Psoas muscle (tissue), 8 donors: Measurements from ENCODE around the gene KAT8. TPM values are rescaled to one million over a fixed set of nuclear protein-coding genes. Genes with fewer than 3 reads are reported as not detected.

ENCODE experiments used
- ATAC-seq, 4 donors: fragments of 200-7000 bp; cut with Tn5 transposase; one replicate each; pipeline ENCODE4 v1.9.1; 2020; ENCODE audit warnings: moderate library complexity in 3 of 4, mild to moderate bottlenecking in 2 of 4
- DNase-seq, 2 donors: peaks; one replicate each; pipeline ENCODE4 v3.0.0-alpha.2; 2020
- H3K27ac ChIP-seq: fragments of 200-600 bp; one replicate; pipeline ENCODE4 v1.8.0; 2022
- H3K27me3 ChIP-seq, 3 donors: fragments of 200-600 bp in 1 of 3; one replicate each; pipeline versions ENCODE4 v1.6.1 to v1.8.0; 2013 to 2022; ENCODE audit warnings: low read length in 2 of 3, mild to moderate bottlenecking in 2 of 3, moderate library complexity in 1 of 3; ENCODE audit not compliant: insufficient read depth in 3 of 3
- H3K36me3 ChIP-seq, 2 donors: fragments of 200-600 bp in 1 of 2; one replicate each; pipeline versions ENCODE4 v1.6.1 to v1.8.0; 2013 to 2022; ENCODE audit warnings: low read depth in 1 of 2, mild to moderate bottlenecking in 1 of 2, moderate library complexity in 1 of 2; ENCODE audit not compliant: insufficient read depth in 1 of 2
- H3K4me1 ChIP-seq: fragments of 200-600 bp; one replicate; pipeline ENCODE4 v1.8.0; 2022
- H3K4me3 ChIP-seq: fragments of 200-600 bp; one replicate; pipeline ENCODE4 v1.8.0; 2022; ENCODE audit warnings: mild to moderate bottlenecking
- H3K9me3 ChIP-seq: fragments of 200-600 bp; one replicate; pipeline ENCODE4 v1.8.0; 2022
- CTCF ChIP-seq: fragments of 200-600 bp; IDR thresholded peaks from one replicate; pipeline ENCODE4 v1.8.0; 2022; ENCODE audit warnings: antibody characterized with exemption
- WGBS, 3 donors: extraction: QIAGEN DNeasy Blood & Tissue Kit; methylation state at CpG; one replicate each; pipeline versions ENCODE4 v1.1.6 to v1.1.7; 2013; 5-methylcytosine and 5-hydroxymethylcytosine counted together
- intact Hi-C, 2 donors: fragments of 100-400 bp; cut with DNase I; formaldehyde crosslinking; loops; one replicate each; pipeline versions ENCODE4 v1.11.0 to v1.14.2; 2022
- polyA plus RNA-seq, 3 donors: library from polyadenylated mRNA; stranded (reverse); fragments of 200-250 nt; gene quantifications; one replicate each; pipeline ENCODE4 v1.2.3, GENCODE V29; 2013
- total RNA-seq, 4 donors: library from RNA; stranded (reverse); fragmentation: NEBNext Ultra II Directional in 2 of 4; extraction: Animal tissue kit (Norgen Biotek cat#: 25700) in 2 of 4; gene quantifications; one replicate each; pipeline versions ENCODE4 v1.2.1 to v1.2.4, GENCODE V29; 2021 to 2023
- donor health status: healthy with polysubstance abuse.
- donor health status: DM: no; HTN: no; CAD: no; lungs with moderate emphysema.
- donor health status: Bipolar disorder and iron deficiency.
- donor health status: healthy.
- donor health status: DM: yes; HTN: yes; CAD: no.
- donor health status: DM: no; HTN: no; CAD: no.
- donor health status: DM: no; HTN: no; CAD: no.
- donor health status: DM: yes; HTN: yes; CAD: no.

KAT8 gene
- total and polyA plus RNA-seq, 7 donors: 36.1 to 75.4 (median 52.7) TPM

DNA sequence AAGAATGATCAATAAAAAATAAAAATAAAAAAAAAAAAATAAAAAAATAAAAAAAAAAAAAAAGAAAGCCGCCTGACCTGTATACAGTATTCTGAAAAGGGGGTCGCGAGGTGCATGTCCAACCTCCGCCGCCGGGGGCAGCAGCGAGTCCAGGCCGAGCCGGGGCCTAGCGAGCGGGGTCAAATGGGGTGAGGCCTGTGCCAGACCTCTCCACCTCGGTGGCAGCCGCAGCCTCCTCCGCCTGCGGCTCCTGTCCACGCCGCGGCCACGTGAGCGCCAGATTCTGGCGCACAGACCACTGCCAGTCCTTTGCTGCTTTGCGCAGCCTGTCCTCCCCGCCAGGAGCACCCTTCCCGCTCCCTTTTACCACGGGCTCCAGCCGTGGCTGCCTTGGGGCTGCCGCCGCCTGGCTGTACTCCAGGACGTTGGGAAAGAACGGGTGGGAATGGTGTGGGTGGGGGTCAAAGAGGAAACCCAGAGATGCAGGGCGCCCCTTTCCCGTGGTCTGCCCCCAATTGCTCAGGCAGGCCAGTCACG is 11.7 kb upstream of the KAT8 start:
- no peaks in the 10 kb centered on the region for H3K27me3 ChIP-seq
- intact Hi-C loops: loop anchor here (5.0 kb wide), 2 partner anchors 37 to 347 kb away; no protein-coding TSS in a partner anchor
- peaks cover 21% of the 10 kb centered on the region for H3K4me1 ChIP-seq
- ATAC-seq (peak; percentile 93 to 95 (median 94)), DNase-seq (peak; percentile 91 to 96)
- TF ChIP-seq CTCF: peak; percentile 80
- H3K4me3 ChIP-seq: peak overlapping the region; percentile 51
- H3K9me3 ChIP-seq: no peaks in the 10 kb centered on the region
- H3K36me3 ChIP-seq: peaks cover 0 to 10% of the 10 kb centered on the region in 2 donors
- peak overlapping the region; percentile 81 for H3K27ac ChIP-seq
- WGBS, 3 donors: 6 to 8% (median 7%) methylated on average over 26 to 33 of the region's 33 CpGs

- Histone ChIP-seq H3K4me3 (no peak overlapping the region), H3K4me1 (peaks cover 21% of the 10 kb centered on the region), H3K36me3 (peaks cover 0 to 20% of the 10 kb centered on the region in 2 donors), H3K27ac (peak overlapping the region; percentile 90), H3K9me3 (no peaks in the 10 kb centered on the region), H3K27me3 (no peaks in the 10 kb centered on the region)
- ATAC-seq (peak in 2 of 4 donors; percentile 3 to 12), DNase-seq (peak in 1 of 2 donors; percentile 51)
- intact Hi-C loops: loop anchor here (5.0 kb wide), 2 partner anchors 36 to 346 kb away; no protein-coding TSS in a partner anchor
- WGBS, 3 donors: 71 to 84% (median 76%) methylated on average over 28 of the region's 28 CpGs
- TF ChIP-seq CTCF: no peak
These were observed 10.7 kb upstream of the KAT8 start for GRCh38 chr16:31106509-31107464.

DNA sequence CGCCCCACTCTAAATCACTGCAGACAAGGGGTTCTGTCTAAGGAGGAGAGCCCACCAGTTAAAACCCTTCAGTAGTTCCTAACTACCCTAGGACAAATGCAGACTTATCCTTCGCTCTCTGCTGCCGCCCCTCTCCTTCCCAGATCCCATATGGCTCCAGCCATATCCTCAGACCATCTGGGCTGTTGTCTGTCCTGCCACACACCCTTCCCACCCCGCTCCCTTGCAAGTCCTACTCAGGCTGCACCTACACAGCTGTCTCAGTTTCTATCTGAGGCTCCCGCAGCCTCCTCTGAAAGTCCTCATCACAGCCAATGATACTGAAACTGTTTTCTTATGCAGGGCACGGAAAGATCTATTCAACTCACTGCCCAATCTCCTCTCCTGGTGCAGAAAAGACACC is 10.0 kb upstream of the KAT8 start:
- ATAC-seq (no peak), DNase-seq (no peak)
- H3K4me3 ChIP-seq: no peak overlapping the region
- no peak for TF ChIP-seq CTCF
- H3K27me3 ChIP-seq: no peaks in the 10 kb centered on the region
- H3K4me1 ChIP-seq: peaks cover 24% of the 10 kb centered on the region
- intact Hi-C loops: loop anchor here (5.0 kb wide), 2 partner anchors 35 to 345 kb away; no protein-coding TSS in a partner anchor
- 94 to 95% (median 94%) methylated on average over 6 of the region's 6 CpGs for WGBS, 3 donors
- H3K36me3 ChIP-seq: peaks cover under 1 to 27% of the 10 kb centered on the region in 2 donors
- peak overlapping the region; percentile 90 for H3K27ac ChIP-seq
- H3K9me3 ChIP-seq: no peaks in the 10 kb centered on the region

GRCh38 chr16:31108035-31108793 is 9.2 kb upstream of the KAT8 start, which contains the start of gene BCKDK:
Gene BCKDK (plus strand): TSS chr16:31108386. CDS start chr16:31109224, 838 bp downstream.
- no peak for TF ChIP-seq CTCF
- H3K4me3 ChIP-seq: peak within 1 kb of the TSS; percentile 86
- no peaks in the 10 kb centered on the region for H3K27me3 ChIP-seq
- 3 to 4% (median 3%) methylated on average over 62 to 68 of the region's 68 CpGs for WGBS, 3 donors
- ATAC-seq: peak; percentile 62 to 74 (median 69)
- peak; percentile 85 to 86 for DNase-seq
- H3K27ac ChIP-seq: peak within 1 kb of the TSS; percentile 90
- intact Hi-C loops: loop anchor here (5.0 kb wide), 2 partner anchors 34 to 344 kb away; no protein-coding TSS in a partner anchor
- H3K9me3 ChIP-seq: no peaks in the 10 kb centered on the region
- peaks cover 32% of the 10 kb centered on the region for H3K4me1 ChIP-seq
- H3K36me3 ChIP-seq: peaks cover 2 to 29% of the 10 kb centered on the region in 2 donors
